ENCODE results near the gene ADO. TPM values are rescaled to one million over a fixed set of nuclear protein-coding genes. Genes with fewer than 3 reads are reported as not detected.

ADO gene
- total and polyA plus RNA-seq, 10 of the 15 experiments (the other 5 are each of a cell fraction or from before 2014, with no cell fraction given), result 4.3 to 44.6 (median 18.7) TPM

- RAD21 ChIA-PET (ENCODE audit: unreplicated experiment), result interaction anchor here (0.6 to 2.5 kb wide), 5 partner anchors 14 to 43 kb away, joined by 3 to 16 read pairs (median 5); no protein-coding TSS in a partner anchor
- FAIRE-seq, result peak; percentile 59
- Histone ChIP-seq H3K4me2 (ENCODE audit: control insufficient read depth, insufficient read depth) (no peak overlapping the region; the same call in 1 of the 2 replicates), H3K4me1 (ENCODE audit: control insufficient read depth, insufficient read depth, low read length) (peaks cover 10% of the 10 kb centered on the region), H3K27ac (ENCODE audit: control insufficient read depth, insufficient read depth) (peak overlapping the region; percentile 22), H3K9me3 (replicated peaks; ENCODE audit: control insufficient read depth, insufficient read depth, low read length) (no peaks in the 10 kb centered on the region; the same call in 2 of the 3 replicates), H3K9ac (ENCODE audit: control insufficient read depth, insufficient read depth, low read length) (no peak overlapping the region), H3K36me3 (ENCODE audit: control insufficient read depth in 2 of 2, insufficient read depth in 2 of 2, low read length in 1 of 2) (no peaks in the 10 kb centered on the region), H2AFZ (ENCODE audit: control insufficient read depth, low read depth, low read length) (peak overlapping the region; percentile 28), H4K20me1 (ENCODE audit: control insufficient read depth, insufficient read depth) (no peaks in the 10 kb centered on the region), H3K27me3 (replicated peaks in 1 of 2; ENCODE audit: control insufficient read depth in 2 of 2, insufficient read depth in 2 of 2, low read length in 1 of 2) (no peaks in the 10 kb centered on the region), H3K4me3 (no peak overlapping the region), H3K79me2 (ENCODE audit: control insufficient read depth, insufficient read depth, low read length) (no peaks in the 10 kb centered on the region)
- intact Hi-C loops (cut with micrococcal nuclease; ENCODE audit: unreplicated experiment), result no loop called here
- in situ Hi-C loops (cut with MboI), result no loop called here
- POLR2A ChIA-PET, result interaction anchor here (1.0 to 1.6 kb wide), 4 partner anchors 15 to 115 kb away, joined by 3 to 7 read pairs (median 4); no protein-coding TSS in a partner anchor
- no peak for DNase-seq (ENCODE audit: low read depth, low spot score)
- BruUV-seq (replicated peaks), result no TSS peak
- peak; percentile 91 for ATAC-seq
- WGBS (ENCODE audit: insufficient coverage, insufficient replicate concordance, low lambda C conversion rate, missing lambda C conversion rate), result 23% methylated on average over 8 of the region's 8 CpGs
- SMC1A ChIA-PET (ENCODE audit: uncharacterized antibody, unreplicated experiment), result interaction anchor here (1.0 to 4.1 kb wide), 11 partner anchors 12 to 99 kb away, joined by 3 to 43 read pairs (median 4); no protein-coding TSS in a partner anchor
- CTCF ChIA-PET, result interaction anchor here (0.6 to 1.2 kb wide), 3 partner anchors 14 to 975 kb away, joined by 3 to 4 read pairs (median 3); no protein-coding TSS in a partner anchor
- peak; percentile 91 for TF ChIP-seq IKZF1 (conservative IDR thresholded peaks at IDR 0.05)
- peak; percentile 44 for TF ChIP-seq MEF2B (IDR thresholded peaks at IDR 0.05; ENCODE audit: partially characterized antibody, poor library complexity, severe bottlenecking)
- 0 out of 2 replicates have a peak, but pooled peaks have one; percentile 22 for TF ChIP-seq ZNF687 (IDR thresholded peaks at IDR 0.05)
- TF ChIP-seq PKNOX1 (IDR thresholded peaks at IDR 0.05), result peak; percentile 50
- TF ChIP-seq JUNB (IDR thresholded peaks at IDR 0.05), result peak; percentile 26; the same call in 1 of the 2 replicates
- TF ChIP-seq SIN3A (IDR thresholded peaks at IDR 0.05; ENCODE audit: low read depth, low read length), result no peak
- 0 out of 2 replicates have a peak, but pooled peaks have one; percentile 38 for TF ChIP-seq NBN (IDR thresholded peaks at IDR 0.05)
- TF ChIP-seq CHD2 (IDR thresholded peaks at IDR 0.05; ENCODE audit: borderline replicate concordance, low read depth, low read length), result no peak
- peak; percentile 93 for TF ChIP-seq MTA2 (IDR thresholded peaks at IDR 0.05; ENCODE audit: low read depth)
- 0 out of 2 replicates have a peak, but pooled peaks have one; percentile 28 for TF ChIP-seq TCF12 (IDR thresholded peaks at IDR 0.05; ENCODE audit: low read depth, low read length)
- no peak for TF ChIP-seq CREM (IDR thresholded peaks at IDR 0.05; ENCODE audit: low read depth)
- TF ChIP-seq NRF1 (conservative IDR thresholded peaks at IDR 0.05; ENCODE audit: low read depth, low read length), result no peak
- no peak for TF ChIP-seq RAD51 (IDR thresholded peaks at IDR 0.05)
- TF ChIP-seq FOXK2 (IDR thresholded peaks at IDR 0.05), result no peak
- 0 out of 2 replicates have a peak, but pooled peaks have one; percentile 32 for TF ChIP-seq NR2F1 (conservative IDR thresholded peaks at IDR 0.05)
Observed at GRCh38 chr10:62755662-62756653, 48.6 kb upstream of the ADO start.
